ENCODE results near the gene AMIGO3. TPM values are rescaled to one million over a fixed set of nuclear protein-coding genes. Genes with fewer than 3 reads are reported as not detected.

AMIGO3 gene
- total and polyA plus RNA-seq, 2 experiments from 2014 or later, result 2.9 to 10.4 TPM

DNA sequence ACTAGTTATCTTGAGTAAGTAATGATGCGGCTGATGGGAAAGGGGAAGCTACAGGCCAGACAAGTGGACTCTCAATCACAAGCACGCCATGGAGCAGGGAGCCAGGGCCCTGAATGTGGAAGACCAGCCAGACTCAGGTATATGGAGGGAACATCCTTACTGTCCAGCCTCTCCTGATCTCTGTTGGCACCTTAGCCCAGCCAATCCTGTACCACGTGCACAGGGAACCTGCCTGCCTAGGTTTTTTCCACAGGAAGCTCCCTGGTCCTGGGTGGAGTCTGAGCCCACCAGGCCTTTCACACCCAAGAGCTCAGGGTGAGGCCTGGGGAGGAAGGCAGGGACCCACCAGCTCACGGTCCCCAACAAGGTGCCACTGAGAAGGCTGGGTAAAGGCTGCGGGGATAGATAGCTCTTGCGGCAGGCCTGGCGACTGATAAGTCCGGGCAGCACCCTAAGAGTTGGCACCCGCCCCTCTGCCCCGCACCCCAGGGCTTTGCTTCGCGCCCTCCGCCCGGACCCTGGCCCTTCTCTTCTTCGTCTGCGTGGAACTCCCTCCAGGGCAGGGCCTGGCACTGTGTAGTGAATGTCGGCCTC, 46.3 kb downstream of the AMIGO3 start (continued):
- TF ChIP-seq, protein P1, sequence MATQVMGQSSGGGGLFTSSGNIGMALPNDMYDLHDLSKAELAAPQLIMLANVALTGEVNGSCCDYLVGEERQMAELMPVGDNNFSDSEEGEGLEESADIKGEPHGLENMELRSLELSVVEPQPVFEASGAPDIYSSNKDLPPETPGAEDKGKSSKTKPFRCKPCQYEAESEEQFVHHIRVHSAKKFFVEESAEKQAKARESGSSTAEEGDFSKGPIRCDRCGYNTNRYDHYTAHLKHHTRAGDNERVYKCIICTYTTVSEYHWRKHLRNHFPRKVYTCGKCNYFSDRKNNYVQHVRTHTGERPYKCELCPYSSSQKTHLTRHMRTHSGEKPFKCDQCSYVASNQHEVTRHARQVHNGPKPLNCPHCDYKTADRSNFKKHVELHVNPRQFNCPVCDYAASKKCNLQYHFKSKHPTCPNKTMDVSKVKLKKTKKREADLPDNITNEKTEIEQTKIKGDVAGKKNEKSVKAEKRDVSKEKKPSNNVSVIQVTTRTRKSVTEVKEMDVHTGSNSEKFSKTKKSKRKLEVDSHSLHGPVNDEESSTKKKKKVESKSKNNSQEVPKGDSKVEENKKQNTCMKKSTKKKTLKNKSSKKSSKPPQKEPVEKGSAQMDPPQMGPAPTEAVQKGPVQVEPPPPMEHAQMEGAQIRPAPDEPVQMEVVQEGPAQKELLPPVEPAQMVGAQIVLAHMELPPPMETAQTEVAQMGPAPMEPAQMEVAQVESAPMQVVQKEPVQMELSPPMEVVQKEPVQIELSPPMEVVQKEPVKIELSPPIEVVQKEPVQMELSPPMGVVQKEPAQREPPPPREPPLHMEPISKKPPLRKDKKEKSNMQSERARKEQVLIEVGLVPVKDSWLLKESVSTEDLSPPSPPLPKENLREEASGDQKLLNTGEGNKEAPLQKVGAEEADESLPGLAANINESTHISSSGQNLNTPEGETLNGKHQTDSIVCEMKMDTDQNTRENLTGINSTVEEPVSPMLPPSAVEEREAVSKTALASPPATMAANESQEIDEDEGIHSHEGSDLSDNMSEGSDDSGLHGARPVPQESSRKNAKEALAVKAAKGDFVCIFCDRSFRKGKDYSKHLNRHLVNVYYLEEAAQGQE (IDR thresholded peaks at IDR 0.05; ENCODE audit: unreplicated experiment), result no peak
- no peak for TF ChIP-seq EZH2 (IDR thresholded peaks at IDR 0.05; ENCODE audit: low read depth, unreplicated experiment)
- TF ChIP-seq ZNF114 (CRISPR knock-in tag; IDR thresholded peaks at IDR 0.05), result no peak
- TF ChIP-seq POLR2AphosphoS5 (IDR thresholded peaks at IDR 0.05; ENCODE audit: low read depth), result no peak
- no peak for TF ChIP-seq ZNF331 (CRISPR knock-in tag; IDR thresholded peaks at IDR 0.05; ENCODE audit: low read depth)

DNA sequence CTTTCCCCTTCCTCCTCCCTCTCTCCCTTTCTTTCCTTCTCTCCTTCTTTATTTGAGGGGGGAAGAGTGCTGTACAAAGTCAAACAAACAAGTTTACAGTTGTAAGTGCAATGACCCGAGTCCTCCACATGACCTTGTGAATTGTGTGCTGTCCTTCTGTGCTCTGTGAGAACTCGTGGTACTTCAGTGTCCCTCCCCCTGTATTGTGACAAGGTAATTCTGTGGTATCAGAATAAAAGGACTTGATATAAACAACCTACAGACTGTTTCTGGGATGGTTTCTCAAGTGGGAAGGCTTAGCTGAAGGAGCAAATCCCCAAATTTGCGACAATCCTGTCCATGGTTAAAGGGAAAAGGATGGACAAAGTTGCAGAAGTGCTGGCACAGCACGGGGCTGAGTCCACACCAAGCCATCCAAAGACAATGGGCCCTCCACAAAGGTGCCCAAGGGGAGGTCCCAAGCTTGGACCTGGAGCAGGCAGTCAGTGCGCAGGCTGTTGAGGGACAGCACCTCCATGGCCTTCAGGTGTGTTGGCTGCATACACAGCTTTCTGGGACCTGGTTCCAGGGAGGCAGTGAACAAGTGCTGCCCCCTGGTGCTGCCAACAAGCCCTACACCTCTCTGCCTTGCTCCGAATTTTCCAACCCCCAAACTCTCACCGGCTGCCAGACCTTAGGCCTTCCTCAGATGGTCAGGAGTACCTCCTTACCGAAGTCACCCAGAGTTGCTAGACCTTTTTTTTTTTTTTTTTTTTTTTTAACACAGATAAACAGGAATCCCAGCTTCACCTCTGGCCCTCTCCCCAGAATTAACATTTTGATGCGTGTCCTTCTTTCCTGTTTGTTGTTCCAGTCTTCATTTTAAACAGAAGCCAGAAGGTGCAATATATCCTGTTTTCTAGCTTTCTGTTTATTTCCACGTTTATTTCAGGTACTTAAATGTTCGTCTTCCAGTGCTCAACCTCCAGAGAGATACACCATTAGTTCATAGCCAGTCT, 47.9 kb downstream of the AMIGO3 start:
- peaks cover 37% of the 10 kb centered on the region for H3K4me1 Mint-ChIP-seq
- no peak overlapping the region for H2AFZ ChIP-seq
- H3K27ac Mint-ChIP-seq, result peak overlapping the region; percentile 36; the same call in 1 of the 2 replicates
- H4K20me1 ChIP-seq (replicated peaks; ENCODE audit: insufficient read depth), result peaks cover 14% of the 10 kb centered on the region; the same call in 1 of the 2 replicates
- peak overlapping the region; percentile 48 for H3K4me3 Mint-ChIP-seq
- H3K36me3 ChIP-seq (ENCODE audit: insufficient read depth), result no peaks in the 10 kb centered on the region
- H3K36me3 Mint-ChIP-seq (ENCODE audit: low read depth), result peaks cover 15% of the 10 kb centered on the region
- peaks cover 11% of the 10 kb centered on the region for H3K27me3 Mint-ChIP-seq (ENCODE audit: insufficient read depth, low read depth, poor library complexity)
- H3K9me3 Mint-ChIP-seq, result no peaks in the 10 kb centered on the region
- H3K9me2 ChIP-seq (ENCODE audit: insufficient read depth), result no peaks in the 10 kb centered on the region
- peak overlapping the region; percentile 69 for H3K27ac ChIP-seq (ENCODE audit: low read depth)
- H3K4me3 ChIP-seq, result no peak overlapping the region
- no peaks in the 10 kb centered on the region for H3F3A ChIP-seq (replicated peaks; ENCODE audit: low read depth)
- H3K4me2 ChIP-seq, result no peak overlapping the region
- TF ChIP-seq, protein P2, sequence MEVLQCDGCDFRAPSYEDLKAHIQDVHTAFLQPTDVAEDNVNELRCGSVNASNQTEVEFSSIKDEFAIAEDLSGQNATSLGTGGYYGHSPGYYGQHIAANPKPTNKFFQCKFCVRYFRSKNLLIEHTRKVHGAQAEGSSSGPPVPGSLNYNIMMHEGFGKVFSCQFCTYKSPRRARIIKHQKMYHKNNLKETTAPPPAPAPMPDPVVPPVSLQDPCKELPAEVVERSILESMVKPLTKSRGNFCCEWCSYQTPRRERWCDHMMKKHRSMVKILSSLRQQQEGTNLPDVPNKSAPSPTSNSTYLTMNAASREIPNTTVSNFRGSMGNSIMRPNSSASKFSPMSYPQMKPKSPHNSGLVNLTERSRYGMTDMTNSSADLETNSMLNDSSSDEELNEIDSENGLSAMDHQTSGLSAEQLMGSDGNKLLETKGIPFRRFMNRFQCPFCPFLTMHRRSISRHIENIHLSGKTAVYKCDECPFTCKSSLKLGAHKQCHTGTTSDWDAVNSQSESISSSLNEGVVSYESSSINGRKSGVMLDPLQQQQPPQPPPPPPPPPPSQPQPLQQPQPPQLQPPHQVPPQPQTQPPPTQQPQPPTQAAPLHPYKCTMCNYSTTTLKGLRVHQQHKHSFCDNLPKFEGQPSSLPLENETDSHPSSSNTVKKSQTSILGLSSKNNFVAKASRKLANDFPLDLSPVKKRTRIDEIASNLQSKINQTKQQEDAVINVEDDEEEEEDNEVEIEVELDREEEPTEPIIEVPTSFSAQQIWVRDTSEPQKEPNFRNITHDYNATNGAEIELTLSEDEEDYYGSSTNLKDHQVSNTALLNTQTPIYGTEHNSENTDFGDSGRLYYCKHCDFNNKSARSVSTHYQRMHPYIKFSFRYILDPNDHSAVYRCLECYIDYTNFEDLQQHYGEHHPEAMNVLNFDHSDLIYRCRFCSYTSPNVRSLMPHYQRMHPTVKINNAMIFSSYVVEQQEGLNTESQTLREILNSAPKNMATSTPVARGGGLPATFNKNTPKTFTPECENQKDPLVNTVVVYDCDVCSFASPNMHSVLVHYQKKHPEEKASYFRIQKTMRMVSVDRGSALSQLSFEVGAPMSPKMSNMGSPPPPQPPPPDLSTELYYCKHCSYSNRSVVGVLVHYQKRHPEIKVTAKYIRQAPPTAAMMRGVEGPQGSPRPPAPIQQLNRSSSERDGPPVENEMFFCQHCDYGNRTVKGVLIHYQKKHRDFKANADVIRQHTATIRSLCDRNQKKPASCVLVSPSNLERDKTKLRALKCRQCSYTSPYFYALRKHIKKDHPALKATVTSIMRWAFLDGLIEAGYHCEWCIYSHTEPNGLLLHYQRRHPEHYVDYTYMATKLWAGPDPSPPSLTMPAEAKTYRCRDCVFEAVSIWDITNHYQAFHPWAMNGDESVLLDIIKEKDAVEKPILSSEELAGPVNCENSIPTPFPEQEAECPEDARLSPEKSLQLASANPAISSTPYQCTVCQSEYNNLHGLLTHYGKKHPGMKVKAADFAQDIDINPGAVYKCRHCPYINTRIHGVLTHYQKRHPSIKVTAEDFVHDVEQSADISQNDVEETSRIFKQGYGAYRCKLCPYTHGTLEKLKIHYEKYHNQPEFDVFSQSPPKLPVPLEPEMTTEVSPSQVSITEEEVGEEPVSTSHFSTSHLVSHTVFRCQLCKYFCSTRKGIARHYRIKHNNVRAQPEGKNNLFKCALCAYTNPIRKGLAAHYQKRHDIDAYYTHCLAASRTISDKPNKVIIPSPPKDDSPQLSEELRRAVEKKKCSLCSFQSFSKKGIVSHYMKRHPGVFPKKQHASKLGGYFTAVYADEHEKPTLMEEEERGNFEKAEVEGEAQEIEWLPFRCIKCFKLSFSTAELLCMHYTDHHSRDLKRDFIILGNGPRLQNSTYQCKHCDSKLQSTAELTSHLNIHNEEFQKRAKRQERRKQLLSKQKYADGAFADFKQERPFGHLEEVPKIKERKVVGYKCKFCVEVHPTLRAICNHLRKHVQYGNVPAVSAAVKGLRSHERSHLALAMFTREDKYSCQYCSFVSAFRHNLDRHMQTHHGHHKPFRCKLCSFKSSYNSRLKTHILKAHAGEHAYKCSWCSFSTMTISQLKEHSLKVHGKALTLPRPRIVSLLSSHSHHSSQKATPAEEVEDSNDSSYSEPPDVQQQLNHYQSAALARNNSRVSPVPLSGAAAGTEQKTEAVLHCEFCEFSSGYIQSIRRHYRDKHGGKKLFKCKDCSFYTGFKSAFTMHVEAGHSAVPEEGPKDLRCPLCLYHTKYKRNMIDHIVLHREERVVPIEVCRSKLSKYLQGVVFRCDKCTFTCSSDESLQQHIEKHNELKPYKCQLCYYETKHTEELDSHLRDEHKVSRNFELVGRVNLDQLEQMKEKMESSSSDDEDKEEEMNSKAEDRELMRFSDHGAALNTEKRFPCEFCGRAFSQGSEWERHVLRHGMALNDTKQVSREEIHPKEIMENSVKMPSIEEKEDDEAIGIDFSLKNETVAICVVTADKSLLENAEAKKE (CRISPR knock-in tag; IDR thresholded peaks at IDR 0.05), result 0 out of 2 replicates have a peak, but pooled peaks have one; percentile 33
- TF ChIP-seq, protein P3, sequence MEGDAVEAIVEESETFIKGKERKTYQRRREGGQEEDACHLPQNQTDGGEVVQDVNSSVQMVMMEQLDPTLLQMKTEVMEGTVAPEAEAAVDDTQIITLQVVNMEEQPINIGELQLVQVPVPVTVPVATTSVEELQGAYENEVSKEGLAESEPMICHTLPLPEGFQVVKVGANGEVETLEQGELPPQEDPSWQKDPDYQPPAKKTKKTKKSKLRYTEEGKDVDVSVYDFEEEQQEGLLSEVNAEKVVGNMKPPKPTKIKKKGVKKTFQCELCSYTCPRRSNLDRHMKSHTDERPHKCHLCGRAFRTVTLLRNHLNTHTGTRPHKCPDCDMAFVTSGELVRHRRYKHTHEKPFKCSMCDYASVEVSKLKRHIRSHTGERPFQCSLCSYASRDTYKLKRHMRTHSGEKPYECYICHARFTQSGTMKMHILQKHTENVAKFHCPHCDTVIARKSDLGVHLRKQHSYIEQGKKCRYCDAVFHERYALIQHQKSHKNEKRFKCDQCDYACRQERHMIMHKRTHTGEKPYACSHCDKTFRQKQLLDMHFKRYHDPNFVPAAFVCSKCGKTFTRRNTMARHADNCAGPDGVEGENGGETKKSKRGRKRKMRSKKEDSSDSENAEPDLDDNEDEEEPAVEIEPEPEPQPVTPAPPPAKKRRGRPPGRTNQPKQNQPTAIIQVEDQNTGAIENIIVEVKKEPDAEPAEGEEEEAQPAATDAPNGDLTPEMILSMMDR (conservative IDR thresholded peaks at IDR 0.05; ENCODE audit: low read depth in 2 of 2), result peak; percentile 76 to 96
- TF ChIP-seq, protein P4, sequence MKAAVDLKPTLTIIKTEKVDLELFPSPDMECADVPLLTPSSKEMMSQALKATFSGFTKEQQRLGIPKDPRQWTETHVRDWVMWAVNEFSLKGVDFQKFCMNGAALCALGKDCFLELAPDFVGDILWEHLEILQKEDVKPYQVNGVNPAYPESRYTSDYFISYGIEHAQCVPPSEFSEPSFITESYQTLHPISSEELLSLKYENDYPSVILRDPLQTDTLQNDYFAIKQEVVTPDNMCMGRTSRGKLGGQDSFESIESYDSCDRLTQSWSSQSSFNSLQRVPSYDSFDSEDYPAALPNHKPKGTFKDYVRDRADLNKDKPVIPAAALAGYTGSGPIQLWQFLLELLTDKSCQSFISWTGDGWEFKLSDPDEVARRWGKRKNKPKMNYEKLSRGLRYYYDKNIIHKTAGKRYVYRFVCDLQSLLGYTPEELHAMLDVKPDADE (IDR thresholded peaks at IDR 0.05), result no peak
- TF ChIP-seq POLR2AphosphoS5 (IDR thresholded peaks at IDR 0.05; ENCODE audit: low read depth), result peak; percentile 34; the same call in 1 of the 2 replicates
- no peaks in the 10 kb centered on the region for H3K27me3 ChIP-seq (ENCODE audit: insufficient read depth)
- H3K79me2 ChIP-seq (replicated peaks; ENCODE audit: insufficient read depth), result peaks cover 11% of the 10 kb centered on the region
- H3K4me1 ChIP-seq (ENCODE audit: insufficient read depth), result peaks cover 15% of the 10 kb centered on the region
- DNase-seq (ENCODE audit: low spot score), result peak; percentile 94
- ATAC-seq, result peak; percentile 36
